ENCODE results near the gene TSPAN10.
"Not testable (repeated sequence)": the region's sequence is repeated elsewhere in the genome, so short reads cannot be mapped to it uniquely, and the experiment has no call there.

Gene TSPAN10

DNA sequence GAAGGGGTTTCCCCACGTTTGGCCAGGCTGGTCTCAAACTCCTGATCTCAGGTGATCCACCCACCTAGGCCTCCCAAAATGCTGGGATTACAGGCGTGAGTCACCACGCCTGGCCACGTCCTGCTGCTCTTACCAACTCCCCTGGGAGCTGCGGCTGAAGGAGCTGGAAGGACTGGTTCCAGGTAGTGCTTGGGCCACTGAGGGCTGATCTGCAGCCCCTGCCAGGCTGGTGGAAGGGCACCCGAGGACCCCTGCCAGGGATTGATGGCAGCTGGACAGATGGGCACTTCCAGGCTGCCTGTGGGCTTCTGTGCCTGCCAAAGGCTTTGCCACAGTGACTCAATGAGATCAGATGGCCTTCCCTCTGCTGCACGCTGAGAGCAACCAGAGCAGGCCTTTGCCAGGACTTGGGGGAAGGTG, 27.1 kb downstream of the TSPAN10 start:
- DNase-seq, result no peak

DNA sequence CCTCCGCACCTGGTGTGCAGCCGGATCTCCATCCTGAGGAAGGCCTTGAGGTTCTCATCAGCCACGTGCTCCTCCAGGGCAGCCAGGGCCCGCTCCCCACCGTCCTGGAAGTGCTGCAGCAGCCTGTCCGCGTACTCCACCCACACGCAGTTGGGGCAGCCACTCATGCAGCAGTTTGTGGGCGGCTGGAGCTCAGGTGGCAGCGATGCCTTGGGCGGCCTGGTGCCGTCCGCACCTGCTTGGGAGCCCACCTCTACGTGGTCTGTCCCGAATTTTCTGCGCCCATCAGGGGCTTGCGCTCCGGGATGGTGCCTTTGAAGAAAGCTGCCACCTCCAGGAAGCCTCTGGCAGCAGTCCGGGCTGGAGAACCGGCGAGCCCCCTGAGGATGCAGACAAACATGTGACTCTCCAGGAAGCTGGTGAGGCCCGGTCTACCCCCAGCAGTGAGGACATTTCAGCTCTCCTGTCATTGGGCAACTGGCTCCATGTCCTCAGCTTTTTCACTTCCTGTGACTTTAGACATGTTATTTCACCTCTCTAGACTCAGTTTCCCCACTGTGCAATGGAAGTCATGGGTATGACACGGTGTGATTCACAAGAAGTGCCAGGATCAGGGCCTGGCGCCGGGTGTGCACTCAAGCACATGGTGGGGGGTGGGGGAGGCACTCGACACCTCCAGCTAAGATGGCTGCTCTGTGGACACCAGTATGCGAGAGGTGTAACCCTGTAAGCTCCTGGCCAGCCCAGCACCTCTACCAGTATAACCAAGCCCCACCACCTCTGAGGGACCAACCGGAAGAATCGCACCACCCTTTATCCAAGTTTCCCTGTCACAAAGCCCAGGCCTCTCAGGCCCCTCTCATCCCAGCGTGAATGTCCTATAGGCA, 28.5 kb downstream of the TSPAN10 start:
- peak in 1 of 2 donors; percentile 26 for DNase-seq

DNA sequence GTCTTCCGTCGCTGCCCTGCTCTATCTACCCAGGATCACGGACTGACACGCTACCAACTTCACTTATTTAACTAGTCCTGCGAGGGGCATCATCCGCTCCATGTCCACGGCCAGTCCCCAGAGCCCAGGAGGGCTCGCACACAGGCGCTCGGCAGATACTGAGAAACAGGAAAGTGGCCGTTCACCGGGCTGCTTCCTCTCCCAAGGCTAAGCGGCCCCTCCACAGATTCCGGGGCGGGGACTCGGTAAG, 29.0 kb downstream of the TSPAN10 start:
- DNase-seq, result no peak

DNA sequence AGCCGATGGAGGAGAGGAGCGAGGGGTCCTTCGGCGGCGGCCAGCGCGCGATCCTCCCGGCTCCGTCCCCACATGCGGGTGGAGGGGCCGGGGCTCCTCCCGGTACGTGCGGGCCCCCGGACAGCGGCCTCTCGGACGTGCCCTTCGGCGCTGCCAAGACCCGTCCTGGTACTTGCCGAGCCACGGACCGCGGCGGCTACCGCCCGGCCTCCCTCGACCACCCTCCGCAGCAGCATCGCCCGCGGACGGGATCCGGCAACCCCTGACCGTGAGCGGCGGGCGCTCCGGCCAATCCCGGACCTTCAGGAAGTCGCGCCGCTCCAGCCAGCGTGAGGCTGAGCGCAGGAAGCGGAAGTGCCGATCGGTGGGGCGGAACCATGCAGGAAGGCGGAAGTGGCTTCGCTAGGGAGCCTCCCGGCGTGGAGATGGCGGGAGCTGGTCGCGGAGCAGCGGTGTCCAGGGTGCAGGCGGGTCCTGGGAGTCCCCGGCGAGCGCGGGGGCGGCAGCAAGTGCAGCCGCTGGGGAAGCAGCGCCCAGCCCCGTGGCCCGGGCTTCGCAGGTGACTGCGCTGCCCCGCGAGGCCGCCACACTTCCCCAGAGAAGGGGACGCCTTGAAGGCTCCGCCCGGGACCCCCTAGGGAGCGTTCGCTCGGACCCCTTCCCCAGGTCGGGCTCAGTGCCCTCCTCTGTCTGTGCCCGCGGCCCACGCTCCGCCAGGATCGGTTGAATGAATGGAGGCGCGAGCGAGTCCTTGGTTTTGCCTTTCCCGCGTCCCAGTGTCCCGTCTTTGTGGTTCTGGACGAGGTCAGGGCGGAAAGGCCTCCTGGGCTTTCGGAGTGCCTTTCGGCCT, 29.6 kb downstream of the TSPAN10 start, which contains the start of the genes CCDC137 and OXLD1:
Gene CCDC137, plus strand, starts transcription at position 396 of the 850 bp plus-strand sequence. Its CDS starts 30 bp downstream, at position 426.
Gene OXLD1, minus strand, starts transcription at position 264 of the 850 bp plus-strand sequence. Its CDS starts 28 bp downstream, at position 236.
- DNase-seq, result peak; percentile 96 to 98

DNA sequence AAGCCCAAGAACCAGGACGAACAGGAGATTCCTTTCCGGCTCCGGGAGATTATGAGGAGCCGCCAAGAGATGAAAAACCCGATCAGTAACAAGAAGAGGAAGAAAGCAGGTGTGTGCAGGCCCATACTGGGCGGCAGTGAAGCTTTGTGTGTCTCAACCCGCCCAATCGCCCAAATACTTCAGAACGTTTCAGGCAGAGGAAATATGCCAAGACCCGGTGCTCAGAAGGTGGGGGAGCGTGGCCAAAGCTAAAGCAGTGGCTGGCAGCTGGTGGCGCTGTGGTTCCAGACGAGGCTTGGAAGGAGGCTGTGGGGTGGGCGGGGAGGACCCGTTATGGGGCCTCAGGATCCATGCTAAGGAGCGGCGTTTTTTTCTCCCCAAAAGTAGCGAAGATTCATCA, 30.8 kb downstream of the TSPAN10 start:
- DNase-seq, result no peak

DNA sequence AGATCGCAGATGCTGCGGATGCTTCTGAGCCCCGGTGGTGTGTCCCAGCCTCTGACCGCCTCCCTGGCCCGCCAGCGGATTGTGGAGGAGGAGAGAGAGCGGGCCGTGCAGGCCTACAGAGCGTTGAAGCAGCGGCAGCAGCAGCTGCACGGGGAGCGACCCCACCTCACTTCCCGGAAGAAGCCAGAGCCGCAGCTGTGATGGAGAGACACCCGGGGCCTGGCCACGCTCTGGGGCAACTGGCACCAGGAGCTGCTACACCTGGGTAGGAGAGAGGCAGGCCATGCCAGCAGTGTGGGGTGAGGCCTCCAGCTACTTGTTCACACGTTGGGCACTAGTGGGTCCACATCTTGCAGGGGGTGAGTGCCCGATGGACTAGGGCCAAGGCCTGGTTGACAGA, 35.5 kb downstream of the TSPAN10 start:
- DNase-seq, result no peak

DNA sequence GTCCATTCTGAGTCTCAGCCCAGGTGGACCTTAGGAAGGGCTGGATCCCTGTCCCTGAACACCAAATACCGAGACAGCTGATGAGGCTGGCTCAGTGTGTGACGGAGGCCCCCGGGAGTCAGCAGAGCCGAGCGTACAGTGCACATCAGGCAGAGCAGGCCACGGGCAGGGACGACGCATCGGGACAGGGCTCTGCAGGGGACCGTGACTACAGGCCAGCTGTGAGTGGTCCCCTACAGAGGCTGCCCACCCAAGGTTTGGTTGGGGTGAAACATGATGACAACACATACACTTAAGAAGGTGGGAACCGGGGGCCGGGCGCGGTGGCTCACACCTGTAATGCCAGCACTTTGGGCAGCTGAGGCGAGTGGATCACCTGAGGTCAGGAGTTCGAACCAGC, 36.0 kb downstream of the TSPAN10 start:
- DNase-seq, result no peak

DNA sequence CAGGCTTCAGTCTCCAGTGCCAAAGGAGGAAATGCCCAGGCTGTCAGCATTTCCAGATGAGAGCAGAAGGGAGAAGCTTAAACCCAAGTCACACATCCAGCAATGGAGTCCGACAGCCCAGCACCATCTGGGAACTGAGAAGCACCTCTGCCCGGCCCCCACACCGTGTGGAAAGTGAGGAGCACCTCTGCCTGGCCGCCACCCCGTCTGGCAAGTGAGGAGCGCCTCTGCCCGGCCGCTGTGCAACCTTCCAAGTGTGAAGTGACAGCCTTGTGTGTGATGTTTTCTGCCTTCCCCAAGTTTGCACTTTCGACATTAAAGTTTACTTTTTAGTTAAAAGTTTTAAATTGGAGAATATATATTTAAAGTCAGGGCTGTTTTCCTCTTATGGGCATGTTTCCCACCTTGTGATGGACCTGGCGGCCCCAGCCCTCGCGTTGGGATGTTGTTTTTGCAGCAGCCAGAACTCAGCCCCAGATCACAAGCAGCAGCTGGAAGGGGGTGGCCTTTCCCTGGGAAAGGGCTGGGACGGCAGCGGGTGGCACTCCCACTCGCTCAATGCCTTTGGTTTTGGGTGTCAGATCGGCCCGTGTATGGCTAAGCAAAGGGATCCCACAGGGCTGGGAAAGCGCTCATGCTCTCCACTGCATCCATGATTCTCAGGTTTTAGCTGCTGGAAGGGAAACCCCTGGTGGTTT, 36.7 kb downstream of the TSPAN10 start:
- no peak for DNase-seq

DNA sequence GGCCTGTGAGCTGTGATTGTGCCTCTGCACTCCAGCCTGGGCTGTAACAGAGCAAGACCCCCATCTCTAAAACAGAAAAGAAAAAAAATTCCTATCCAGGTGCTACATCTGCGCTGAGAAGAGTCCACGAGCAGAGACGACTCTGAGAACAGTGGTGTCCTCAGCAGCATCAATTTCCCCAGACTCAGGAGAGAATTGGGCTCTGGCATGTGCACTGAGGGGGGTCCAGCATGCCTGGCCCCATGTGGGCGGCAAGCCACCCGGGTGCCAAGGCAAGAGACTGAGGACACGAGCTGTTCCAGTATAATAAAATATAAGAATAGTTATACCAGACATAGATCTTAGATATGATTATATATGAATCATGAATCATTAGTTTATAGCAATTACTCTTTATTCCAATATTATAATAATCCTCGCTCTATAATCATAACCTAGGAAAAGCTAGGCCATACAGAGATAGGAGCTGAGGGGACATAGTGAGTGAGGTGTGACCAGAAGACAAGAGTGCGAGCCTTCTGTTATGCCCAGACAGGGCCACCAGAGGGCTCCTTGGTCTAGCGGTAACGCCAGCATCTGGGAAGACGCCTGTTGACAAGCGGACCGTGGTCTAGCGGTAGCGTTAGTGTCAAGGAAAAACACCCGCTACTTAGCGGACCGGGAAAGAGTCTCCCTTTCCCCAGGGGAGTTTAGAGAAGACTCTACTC, 38.7 kb downstream of the TSPAN10 start:
- DNase-seq, result not testable (repeated sequence)

DNA sequence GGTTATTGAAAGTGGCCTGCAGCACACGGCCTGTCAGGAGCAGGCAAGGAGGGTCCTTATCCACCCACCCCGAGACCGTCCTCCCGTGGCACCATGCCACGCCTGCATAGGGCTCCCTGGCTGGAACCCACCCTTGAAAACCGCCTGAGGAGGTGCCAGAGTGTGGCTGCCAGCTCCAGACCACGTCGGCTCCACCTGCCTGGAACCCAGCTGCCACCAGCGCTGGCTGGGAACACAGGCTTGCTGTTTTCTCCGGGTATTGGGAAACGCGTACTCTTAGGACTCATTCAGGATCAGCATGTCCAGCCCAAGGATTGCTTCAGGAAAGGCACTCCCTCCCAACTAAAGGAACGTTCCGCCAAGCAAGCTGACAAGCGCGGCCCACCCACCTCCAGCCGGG, 39.9 kb downstream of the TSPAN10 start:
- DNase-seq, result no peak

DNA sequence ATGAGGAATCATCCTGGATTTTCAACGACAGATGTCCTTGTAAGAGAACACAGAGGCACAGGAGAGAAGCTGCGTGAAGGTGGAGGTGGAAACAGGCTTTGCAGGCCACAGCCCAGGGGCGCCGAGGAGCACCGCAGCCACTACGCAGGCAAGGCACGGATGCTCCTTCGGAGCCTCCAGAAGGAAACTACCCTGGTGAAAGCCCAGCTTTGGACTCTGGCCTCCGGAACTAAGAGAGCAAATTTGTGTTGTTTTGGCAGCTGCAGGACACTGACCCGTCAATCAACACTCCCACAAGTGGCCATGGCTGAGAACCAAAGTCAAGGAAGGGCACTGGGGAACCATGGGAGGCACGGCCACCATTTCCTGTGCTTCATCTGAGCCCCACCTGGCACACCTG, 43.2 kb downstream of the TSPAN10 start:
- no peak for DNase-seq

DNA sequence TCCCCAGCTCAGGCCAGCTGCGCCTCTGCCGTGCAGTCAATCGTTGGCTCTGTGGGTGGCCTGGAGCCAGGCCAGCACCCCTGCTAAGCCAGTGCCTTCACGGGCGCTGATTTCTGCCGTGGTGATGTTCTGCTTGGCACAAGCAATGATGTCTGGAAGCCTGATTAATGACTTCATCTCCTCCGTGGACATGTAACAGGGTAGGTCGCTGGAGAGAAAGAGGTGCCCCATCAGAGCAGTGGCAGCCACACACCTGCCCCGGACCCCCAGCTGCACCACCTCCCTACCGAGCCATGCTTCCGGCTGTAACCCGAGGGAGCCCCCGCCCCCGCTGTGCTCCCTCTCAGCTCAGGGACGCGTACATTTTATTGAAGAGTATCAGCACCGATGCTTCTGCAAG, 44.7 kb downstream of the TSPAN10 start:
- no peak for DNase-seq

DNA sequence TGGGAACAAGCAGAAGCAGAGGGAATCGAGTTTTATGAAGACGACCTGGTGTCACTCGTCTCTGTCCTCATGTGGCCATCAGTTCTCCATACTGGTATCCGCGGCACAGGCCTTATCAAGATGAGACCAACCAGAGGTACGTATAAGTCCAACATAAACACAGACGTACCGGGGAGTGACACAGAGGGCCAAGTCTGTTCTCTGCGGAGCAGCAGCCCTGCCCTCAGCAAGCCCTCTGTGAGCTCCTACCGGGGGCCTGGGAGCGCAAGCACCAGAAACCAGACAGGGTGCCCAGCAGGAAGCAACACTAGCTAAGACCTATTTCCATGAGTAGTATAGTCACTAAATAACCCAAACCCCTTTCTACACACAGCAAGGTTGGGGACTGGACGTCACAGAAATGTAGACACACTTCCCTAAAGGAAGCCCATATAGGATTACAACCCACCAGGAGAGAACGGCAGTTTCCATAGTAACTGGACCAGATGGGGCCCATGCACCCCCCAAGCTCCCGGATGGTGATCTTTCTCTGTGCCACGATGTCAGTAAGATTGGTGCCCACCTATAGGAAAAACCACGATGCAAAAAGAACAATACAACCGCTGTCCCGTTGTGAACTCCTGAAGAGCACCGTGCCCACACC, 45.7 kb downstream of the TSPAN10 start:
- peak; percentile 4 to 7 for DNase-seq

DNA sequence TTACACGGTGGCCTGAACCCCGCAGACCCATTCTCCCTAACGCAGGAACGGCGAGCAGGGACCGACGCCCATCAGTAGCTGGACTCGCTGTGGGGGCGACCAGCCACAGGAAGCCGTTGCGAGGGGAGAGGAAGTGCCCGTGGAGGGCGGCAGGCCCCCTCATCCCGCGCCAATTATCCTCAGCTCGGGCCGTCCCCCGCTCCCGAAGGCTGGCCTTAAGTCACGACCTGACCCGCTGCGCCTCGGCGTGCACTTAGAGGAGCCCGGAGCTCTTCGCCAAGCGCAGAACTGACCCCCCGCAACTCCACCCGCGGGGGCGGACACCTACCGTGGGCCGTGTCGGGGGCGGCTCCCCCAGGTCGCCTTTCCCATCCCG, 46.2 kb downstream of the TSPAN10 start:
- peak; percentile 7 to 18 for DNase-seq

DNA sequence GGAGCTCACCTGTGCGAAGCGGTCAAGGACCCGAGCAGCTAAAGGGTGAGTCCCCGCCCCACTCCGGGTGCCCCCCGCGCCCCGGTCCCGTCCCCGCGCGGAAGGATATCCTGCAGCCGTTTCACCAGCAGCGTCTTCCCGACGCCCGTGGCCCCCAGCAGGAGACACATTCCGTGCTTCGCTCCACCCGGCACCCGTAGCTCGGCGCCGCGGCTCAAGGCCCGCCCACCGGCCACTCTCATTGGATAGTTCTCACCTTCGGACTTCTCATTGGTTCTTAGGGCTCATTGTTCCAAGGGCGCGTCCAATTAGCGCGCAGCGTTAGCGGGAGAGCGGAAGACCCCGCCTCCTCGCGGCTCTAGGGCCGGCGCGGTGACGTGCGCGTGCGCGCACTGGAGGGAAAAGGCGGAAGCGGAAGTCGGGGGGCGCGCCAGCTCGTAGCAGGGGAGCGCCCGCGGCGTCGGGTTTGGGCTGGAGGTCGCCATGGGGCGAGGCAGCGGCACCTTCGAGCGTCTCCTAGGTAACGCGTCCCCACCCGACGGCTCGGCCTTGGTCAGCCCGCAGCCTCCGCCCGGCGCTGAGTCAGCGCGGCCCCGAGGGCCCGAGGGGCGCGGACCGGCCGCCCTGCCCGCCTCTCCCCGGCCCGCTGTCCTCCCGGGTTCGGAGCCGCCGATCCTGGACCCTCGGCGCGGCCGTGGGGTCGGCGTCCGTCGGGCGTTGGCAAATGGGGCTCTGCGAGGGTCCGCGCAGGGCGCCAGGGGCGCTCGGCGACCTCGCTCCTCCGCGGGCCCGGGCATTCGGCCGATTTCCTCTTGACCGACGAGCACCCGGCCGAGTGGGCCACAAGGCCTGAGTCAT, 46.8 kb downstream of the TSPAN10 start, which contains the start of the genes ARL16 and HGS:
Gene ARL16, minus strand, starts transcription at position 214 of the 858 bp plus-strand sequence. Its CDS starts 44 bp downstream, at position 170.
Gene HGS, plus strand, starts transcription at position 428 of the 858 bp plus-strand sequence. Its CDS starts 56 bp downstream, at position 484.
- peak; percentile 99 for DNase-seq

DNA sequence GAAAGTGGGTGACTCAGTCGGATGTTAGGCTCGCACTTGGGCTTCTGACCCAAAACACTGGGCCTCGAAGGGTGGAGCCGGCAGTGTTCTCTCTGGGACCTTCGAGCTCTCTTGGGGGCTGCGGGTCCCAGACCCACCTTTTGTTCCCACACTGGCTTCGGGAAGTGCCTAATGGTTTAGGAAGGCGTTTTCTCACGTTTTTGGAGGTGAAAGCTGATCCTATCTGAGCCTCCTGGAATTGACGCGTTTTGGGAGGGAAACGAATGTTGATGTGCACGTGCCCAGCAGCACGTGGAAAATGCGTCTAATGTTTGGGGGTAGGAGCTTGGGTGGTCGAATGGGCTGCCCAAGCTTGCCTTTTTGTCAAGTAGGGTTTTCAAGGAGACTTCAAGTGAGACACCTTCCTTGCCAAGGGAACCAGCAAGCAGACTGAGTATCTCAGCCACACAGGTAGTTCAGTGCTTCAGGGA, 47.5 kb downstream of the TSPAN10 start:
- peak in 1 of 2 donors; percentile 77 for DNase-seq

DNA sequence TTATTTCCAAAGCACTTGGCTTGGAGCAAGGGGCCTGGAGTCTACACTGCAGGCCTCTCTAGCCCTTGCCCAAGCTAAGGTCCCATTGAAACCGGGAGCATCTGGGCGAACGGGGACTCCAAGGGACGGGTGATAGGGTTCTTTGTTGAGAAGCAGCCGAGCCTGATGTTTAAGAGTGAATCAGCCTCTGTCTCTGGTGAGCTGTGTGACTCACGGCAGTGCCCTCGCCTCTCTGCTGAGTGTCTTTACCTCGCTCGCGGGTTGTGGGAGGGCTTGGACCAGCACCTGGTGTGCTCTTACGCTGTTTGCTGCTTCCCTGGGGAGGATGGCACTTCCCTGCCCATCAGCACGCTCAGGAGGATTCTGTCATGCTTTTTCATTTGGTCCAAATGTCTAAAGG, 48.1 kb downstream of the TSPAN10 start:
- peak in 1 of 2 donors; percentile 3 for DNase-seq

DNA sequence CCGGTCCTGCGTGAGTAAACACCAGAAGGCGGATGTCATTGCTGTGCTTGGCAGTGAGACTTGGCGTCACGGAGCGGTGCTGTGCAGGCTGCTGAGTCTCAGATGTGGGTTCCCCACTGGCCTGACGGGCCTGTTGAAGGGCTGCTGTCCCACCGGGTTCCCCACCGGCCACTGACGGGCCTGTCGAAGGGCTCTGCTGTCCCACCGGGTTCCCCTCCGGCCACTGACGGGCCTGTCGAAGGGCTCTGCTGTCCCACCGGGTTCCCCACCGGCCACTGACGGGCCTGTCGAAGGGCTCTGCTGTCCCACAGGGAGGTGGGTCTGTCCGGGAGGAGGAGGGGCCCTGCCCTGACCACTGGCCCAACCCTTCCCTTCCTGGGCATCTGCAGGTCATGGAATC, 49.6 kb downstream of the TSPAN10 start:
- DNase-seq, result no peak

DNA sequence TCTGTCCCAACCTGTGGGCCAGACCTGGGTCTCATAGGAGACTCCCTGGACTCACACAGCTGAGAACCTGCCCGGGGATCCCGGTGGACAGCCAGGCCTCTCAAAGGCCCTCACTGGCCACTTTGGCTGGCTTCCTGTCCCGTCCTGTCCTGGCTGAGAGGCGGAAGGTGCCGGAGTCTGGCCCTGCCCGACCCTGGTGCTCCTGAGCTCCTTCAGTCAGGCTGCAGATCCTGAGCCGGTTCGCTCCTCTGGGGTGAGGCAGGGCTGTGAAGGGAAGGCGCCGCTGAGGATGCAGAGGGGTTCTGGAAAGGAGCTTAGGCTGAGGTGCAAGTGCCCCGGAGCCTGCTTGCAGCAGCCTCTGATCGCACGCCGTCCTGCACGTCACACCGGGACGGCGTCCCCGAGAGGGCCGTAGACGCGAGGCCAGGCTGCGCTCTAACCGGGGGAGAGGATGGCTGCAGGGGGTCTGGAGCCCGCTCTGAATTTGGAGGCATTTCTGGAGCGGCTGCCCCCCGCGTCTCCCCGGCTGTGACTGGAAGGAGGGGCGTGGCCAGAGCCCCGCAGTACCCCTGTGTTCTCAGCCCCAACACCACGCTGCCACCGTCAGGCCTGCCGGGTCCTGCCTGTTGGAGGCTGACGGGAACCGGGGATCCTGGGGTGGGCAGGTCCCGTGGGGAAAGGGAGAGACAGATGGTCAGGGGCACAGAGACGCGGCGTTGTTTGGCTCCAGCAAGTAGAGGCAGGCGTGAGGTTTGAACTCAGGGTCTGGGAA, 51.0 kb downstream of the TSPAN10 start:
- DNase-seq, result no peak

DNA sequence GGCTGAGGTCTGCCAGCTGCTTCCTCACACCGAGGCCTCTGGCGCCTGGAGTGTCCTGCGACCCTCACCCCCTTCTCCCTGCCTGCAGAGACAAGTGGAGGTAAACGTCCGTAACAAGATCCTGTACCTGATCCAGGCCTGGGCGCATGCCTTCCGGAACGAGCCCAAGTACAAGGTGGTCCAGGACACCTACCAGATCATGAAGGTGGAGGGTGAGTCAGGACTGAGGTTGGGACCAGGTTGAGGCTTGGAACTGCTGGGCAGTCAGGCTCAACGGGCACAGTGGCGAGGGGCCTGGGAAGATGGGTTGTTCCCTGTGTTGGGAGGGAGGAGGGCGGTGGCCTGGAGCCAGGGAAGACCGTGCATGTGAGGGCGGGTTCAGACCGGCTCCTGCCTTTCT, 51.6 kb downstream of the TSPAN10 start:
- DNase-seq, result no peak

All from inflammatory macrophage treated with lipopolysaccharide for 1 hour (primary cell).